GM12801 (cell line): ENCODE data around the gene RPL28.

Experiments
- CTCF ChIP-seq: IDR thresholded peaks from one replicate; pipeline ENCODE4 v1.5.1; 2011; ENCODE audit warnings: control low read depth; ENCODE audit not compliant: insufficient read length; ENCODE audit errors: extremely low read depth

Gene RPL28

GRCh38 chr19:55424518-55424917 is 38.8 kb downstream of the RPL28 start:
- no peak for TF ChIP-seq CTCF

GRCh38 chr19:55426042-55426441 is 40.3 kb downstream of the RPL28 start:
- TF ChIP-seq CTCF = no peak

DNA sequence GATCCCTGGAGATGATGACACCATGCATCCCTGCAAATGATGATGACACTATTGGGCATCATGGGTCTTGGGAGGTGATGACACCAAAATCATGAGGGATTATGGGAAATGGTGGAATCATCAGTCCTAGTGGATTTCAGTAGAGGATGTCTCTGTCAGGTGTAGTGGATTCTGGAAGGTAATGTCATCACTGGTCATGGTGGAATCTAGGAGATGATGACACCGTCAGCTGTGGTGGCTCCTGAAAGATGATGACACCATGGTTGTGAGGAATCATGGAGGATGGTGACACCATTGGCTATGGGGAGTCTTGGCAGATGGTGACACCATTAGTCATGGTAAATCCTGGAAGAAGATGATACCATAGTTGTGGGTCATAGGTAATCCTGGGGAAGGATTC is 45.5 kb downstream of the RPL28 start:
- TF ChIP-seq CTCF = no peak

- TF ChIP-seq CTCF = no peak
Observed at GRCh38 chr19:55432241-55432959, 46.7 kb downstream of the RPL28 start.

DNA sequence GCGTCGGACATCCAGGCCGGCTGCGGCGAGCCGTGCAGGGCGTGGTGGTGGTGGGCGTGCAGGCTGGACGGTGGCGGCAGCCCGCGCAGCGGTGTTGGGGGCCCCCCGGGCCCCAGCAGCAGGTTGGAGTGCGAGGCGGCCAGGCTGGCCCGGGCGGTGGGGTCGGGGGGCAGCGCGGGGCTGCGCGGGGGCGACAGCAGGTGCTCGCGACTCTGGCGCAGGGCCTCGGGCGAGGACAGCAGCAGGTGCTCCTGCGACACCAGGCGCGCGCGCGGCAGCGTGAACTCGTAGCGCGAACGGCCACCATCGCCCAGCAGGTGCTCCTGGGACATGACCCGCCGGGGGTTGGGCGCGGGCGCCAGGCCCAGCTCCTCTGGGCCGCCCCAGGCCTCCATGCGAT is 47.6 kb downstream of the RPL28 start:
- TF ChIP-seq CTCF = no peak

DNA sequence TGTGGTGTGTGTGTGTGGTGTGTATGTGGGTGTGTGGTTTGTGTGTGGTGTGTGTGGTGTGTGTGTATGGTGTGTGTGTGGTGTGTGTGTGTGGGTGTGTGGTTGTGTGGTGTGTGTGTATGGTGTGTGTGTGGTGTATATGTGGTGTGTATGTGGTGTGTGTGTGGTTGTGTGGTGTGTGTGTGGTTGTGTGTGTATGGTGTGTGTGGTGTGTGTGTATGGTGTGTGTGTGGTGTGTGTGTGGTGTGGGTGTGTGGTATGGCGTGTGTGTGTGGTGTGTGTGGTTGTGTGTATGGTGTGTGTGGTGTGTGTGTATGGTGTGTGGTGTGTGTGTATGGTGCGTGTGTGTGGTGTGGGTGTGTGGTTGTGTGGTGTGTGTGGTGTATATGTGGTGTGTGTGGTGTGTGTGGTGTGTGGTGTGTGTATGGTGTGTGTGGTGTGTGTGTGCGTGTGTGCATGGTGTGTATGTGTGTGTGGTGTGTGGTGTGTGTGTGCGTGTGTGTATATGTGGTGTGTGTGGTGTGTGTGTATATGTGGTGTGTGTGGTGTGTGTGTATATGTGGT is 48.7 kb downstream of the RPL28 start:
- TF ChIP-seq CTCF = no peak

GRCh38 chr19:55435020-55435419 is 49.3 kb downstream of the RPL28 start:
- no peak for TF ChIP-seq CTCF

GRCh38 chr19:55436847-55437246 is 51.1 kb downstream of the RPL28 start:
- TF ChIP-seq CTCF = no peak
